K562 (cell line): Measurements from ENCODE around the gene SCN1B. TPM values are rescaled to one million over a fixed set of nuclear protein-coding genes. Genes with fewer than 3 reads are reported as not detected.

Experiments used
- ATAC-seq: fragments of 200-7000 bp; cut with Tn5 transposase; 3 replicates; pipeline ENCODE4 v1.9.1; 2020; ENCODE audit warnings: moderate library complexity
- BruUV-seq: library from RNA; stranded (reverse); fragments of 400-500 nt; replicated peaks from 2 replicates; lab custom pipeline; 2021; lab: Mats Ljungman, UMichigan
- CTCF ChIA-PET: fragments of 300-600 bp; formaldehyde crosslinking; extraction: SDS; loops from one replicate; lab custom pipeline; 2021; ENCODE audit warnings: low intra/inter-chr PET ratio; lab: Yijun Ruan, JAX
- POLR2A ChIA-PET: fragments of 300-600, 350-650 bp; sonication (Branson Sonifier 250); formaldehyde crosslinking; extraction: SDS; loops from one replicate; lab custom pipeline; 2021; ENCODE audit warnings: antibody characterized with exemption, inconsistent platforms; lab: Yijun Ruan, JAX
- DNase-seq, 4 experiments: peaks; one replicate each; pipeline versions ENCODE4 v3.0.0 to v3.0.0-alpha.2; 2011 to 2018; ENCODE audit warnings: low spot score in 3 of 4, mixed read lengths in 3 of 4; ENCODE audit errors: extremely low read depth in 1 of 4
- FAIRE-seq: peaks from 2 replicates; lab custom pipeline; 2011; peaks lifted over from hg19 to GRCh38; lab: Jason Lieb, UNC
- H2AFZ ChIP-seq: 2 replicates; pipeline ENCODE4 v1.6.0; 2011; ENCODE audit warnings: low read depth, low read length, control low read depth, inconsistent platforms
- H3K27ac ChIP-seq: fragments of 200-600 bp; 3 replicates; pipeline ENCODE4 v1.8.0; 2011; ENCODE audit warnings: low read depth, mild to moderate bottlenecking, control low read depth, inconsistent platforms, low read length, moderate library complexity, mixed read lengths; ENCODE audit errors: extremely low read depth
- H3K27me3 ChIP-seq, 2 experiments: fragments of 300-600 bp in 1 of 2; 2 replicates in 1 of 2; 3 replicates in 1 of 2; pipeline versions ENCODE4 v1.6.0 to v1.8.0; 2011; ENCODE audit warnings: inconsistent platforms in 2 of 2, low read length in 2 of 2, mild to moderate bottlenecking in 1 of 2, mixed read lengths in 1 of 2, moderate library complexity in 1 of 2; ENCODE audit not compliant: control insufficient read depth in 2 of 2, insufficient read depth in 2 of 2
- H3K36me3 ChIP-seq: fragments of 300-600 bp; 3 replicates; pipeline ENCODE4 v1.8.0; 2011; ENCODE audit warnings: mild to moderate bottlenecking, low read length, inconsistent platforms; ENCODE audit not compliant: control insufficient read depth, insufficient read depth
- H3K4me1 ChIP-seq, 2 experiments: fragments of 200-600 bp in 1 of 2; replicated peaks in 1 of 2; 2 replicates in 1 of 2; 3 replicates in 1 of 2; pipeline versions ENCODE4 v1.5.1 to v1.8.0; 2011; ENCODE audit warnings: inconsistent platforms in 2 of 2, low read length in 2 of 2, mild to moderate bottlenecking in 1 of 2, mixed read lengths in 1 of 2, moderate library complexity in 1 of 2; ENCODE audit not compliant: control insufficient read depth in 2 of 2, insufficient read depth in 2 of 2
- H3K4me2 ChIP-seq: 2 replicates; pipeline ENCODE4 v1.6.1; 2011; ENCODE audit warnings: low read length, control low read depth, inconsistent platforms, mixed read lengths; ENCODE audit not compliant: insufficient read depth
- H3K4me3 ChIP-seq: fragments of 200-600 bp; sonication (generic), shearing (Covaris generic); 2 replicates; pipeline ENCODE4 v1.5.1; 2016; ENCODE audit warnings: control low read depth, inconsistent platforms
- H3K79me2 ChIP-seq: fragments of 200-600 bp; 3 replicates; pipeline ENCODE4 v1.8.0; 2011; ENCODE audit warnings: low read length, inconsistent platforms; ENCODE audit not compliant: control insufficient read depth, insufficient read depth
- H3K9ac ChIP-seq, 2 experiments: 2 replicates each; pipeline versions ENCODE4 v1.6.0 to v1.6.1; 2011; ENCODE audit warnings: low read depth in 2 of 2, low read length in 2 of 2, control low read depth in 1 of 2, inconsistent platforms in 1 of 2, mild to moderate bottlenecking in 1 of 2, mixed read lengths in 1 of 2; ENCODE audit not compliant: insufficient read depth in 1 of 2
- H3K9me1 ChIP-seq: one replicate; pipeline ENCODE4 v1.6.0; 2011; ENCODE audit warnings: inconsistent platforms, mild to moderate bottlenecking, low read length, moderate library complexity; ENCODE audit not compliant: control insufficient read depth, insufficient read depth
- H3K9me3 ChIP-seq: replicated peaks from 2 replicates; pipeline ENCODE4 v1.5.1; 2011; ENCODE audit warnings: low read depth, low read length, inconsistent platforms; ENCODE audit not compliant: control insufficient read depth, insufficient read depth
- H4K20me1 ChIP-seq: replicated peaks from 2 replicates; pipeline ENCODE4 v1.6.1; 2011; ENCODE audit warnings: low read length, inconsistent platforms, mixed read lengths; ENCODE audit not compliant: control insufficient read depth, insufficient read depth
- KLF16 ChIP-seq: IDR thresholded peaks from 2 replicates; pipeline ENCODE4 v1.6.1; 2016; ENCODE audit warnings: antibody characterized with exemption
- ZBTB1 ChIP-seq: sonication (generic); formaldehyde crosslinking; IDR thresholded peaks from 2 replicates; pipeline ENCODE4 v1.8.1; 2023; ENCODE audit warnings: missing genetic modification reagents, low read depth, mild to moderate bottlenecking, borderline replicate concordance
- ZNF354B ChIP-seq: fragments of 250-450 bp; sonication (Bioruptor Pico); IDR thresholded peaks from 2 replicates; pipeline ENCODE4 v1.4.0; 2020
- WGBS: fragments of 100-300 bp; shearing (Covaris generic); methylation state at CpG from one replicate; pipeline ENCODE4 v1.1.6; 2016; ENCODE audit warnings: low coverage, mixed read lengths; ENCODE audit not compliant: insufficient coverage; ENCODE audit errors: missing lambda C conversion rate; 5-methylcytosine and 5-hydroxymethylcytosine counted together
- in situ Hi-C: fragments of 300-500 bp; cut with MboI; formaldehyde crosslinking; loops from 4 replicates; pipeline ENCODE4 v1.15.0; 2018; ENCODE audit warnings: inconsistent platforms, mixed read lengths
- intact Hi-C: fragments of 100-400 bp; cut with micrococcal nuclease; formaldehyde crosslinking; loops from 2 replicates; pipeline ENCODE4 v1.14.2; 2022
- polyA plus RNA-seq, 8 experiments: library from polyadenylated mRNA; depleted of rRNA in 4 of 8; stranded (reverse) in 5 of 8; unstranded in 3 of 8; fragments of >200 nt; fragmentation: Nextera tagmentation in 2 of 8; fragmentation: Illumina TruSeq in 1 of 8; extraction: Ambion mirVana in 2 of 8; extraction: Trizol in 1 of 8; gene quantifications; 2 replicates each; pipeline versions ENCODE4 v1.2.1 to v1.2.3, GENCODE V29; 2011 to 2014; ENCODE audit warnings: inconsistent platforms in 1 of 8, missing spikeins in 1 of 8
- total RNA-seq, 7 experiments: library from RNA; depleted of rRNA in 6 of 7; stranded (reverse); fragments of >200 nt in 6 of 7; fragmentation: Illumina TruSeq in 2 of 7; extraction: Trizol in 2 of 7; gene quantifications; 2 replicates each; pipeline versions ENCODE4 v1.2.1 to v1.2.3, GENCODE V29; 2011 to 2021; ENCODE audit warnings: low replicate concordance in 1 of 7
- TF ChIP-seq, protein P1 (sequence below): fragments of 450-650 bp; IDR thresholded peaks from 2 replicates; pipeline ENCODE4 v1.6.1; 2016
- TF ChIP-seq, protein P2 (sequence below): fragments of 450-650 bp; conservative IDR thresholded peaks from 2 replicates; pipeline ENCODE4 v1.6.1; 2016; ENCODE audit warnings: missing genetic modification characterization, low read depth, mild to moderate bottlenecking, missing compliant biosample characterization, moderate library complexity

Gene SCN1B
- total and polyA plus RNA-seq, 9 of the 15 experiments (the other 6 are each of a cell fraction or from before 2014, with no cell fraction given): 0.03 to 2.5 (median 0.91) TPM

DNA sequence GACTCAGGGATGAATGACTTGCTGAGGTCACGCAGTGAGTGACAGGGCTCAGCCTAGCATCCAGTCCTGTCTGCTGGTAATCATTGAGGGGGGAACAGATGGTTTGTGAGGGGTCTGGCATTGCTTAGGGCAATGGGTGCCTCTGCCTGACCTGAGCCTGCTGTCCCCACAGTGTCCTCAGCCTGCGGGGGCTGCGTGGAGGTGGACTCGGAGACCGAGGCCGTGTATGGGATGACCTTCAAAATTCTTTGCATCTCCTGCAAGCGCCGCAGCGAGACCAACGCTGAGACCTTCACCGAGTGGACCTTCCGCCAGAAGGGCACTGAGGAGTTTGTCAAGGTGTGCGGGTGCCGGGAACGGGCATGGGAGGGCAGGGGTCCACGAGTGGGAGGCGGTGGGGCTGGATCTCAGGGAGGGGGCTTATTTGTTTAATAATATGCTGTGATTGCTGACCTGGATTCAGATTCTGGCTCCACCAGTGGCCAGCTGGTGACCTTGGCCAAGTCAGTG is 2.1 kb downstream of the SCN1B start:
- WGBS: 44% methylated on average over 12 of the region's 17 CpGs

More for the DNA sequence above, 2.1 kb downstream of the SCN1B start:
- H4K20me1 ChIP-seq: 0 out of 2 replicates have a peak, but pooled peaks cover 3% of the 10 kb centered on the region
- H3K9me3 ChIP-seq: no peaks in the 10 kb centered on the region
- peak; percentile 37 for FAIRE-seq
- POLR2A ChIA-PET: interaction anchor here (1.0 to 2.7 kb wide), 2 partner anchors 12 to 30 kb away, joined by 3 to 8 read pairs; no protein-coding TSS in a partner anchor
- BruUV-seq: no TSS peak
- in situ Hi-C loops: no loop called here
- no peaks in the 10 kb centered on the region for H3K9me1 ChIP-seq
- H3K4me3 ChIP-seq: no peak overlapping the region
- no peak for DNase-seq
- H3K4me2 ChIP-seq: no peak overlapping the region
- TF ChIP-seq, protein P1, sequence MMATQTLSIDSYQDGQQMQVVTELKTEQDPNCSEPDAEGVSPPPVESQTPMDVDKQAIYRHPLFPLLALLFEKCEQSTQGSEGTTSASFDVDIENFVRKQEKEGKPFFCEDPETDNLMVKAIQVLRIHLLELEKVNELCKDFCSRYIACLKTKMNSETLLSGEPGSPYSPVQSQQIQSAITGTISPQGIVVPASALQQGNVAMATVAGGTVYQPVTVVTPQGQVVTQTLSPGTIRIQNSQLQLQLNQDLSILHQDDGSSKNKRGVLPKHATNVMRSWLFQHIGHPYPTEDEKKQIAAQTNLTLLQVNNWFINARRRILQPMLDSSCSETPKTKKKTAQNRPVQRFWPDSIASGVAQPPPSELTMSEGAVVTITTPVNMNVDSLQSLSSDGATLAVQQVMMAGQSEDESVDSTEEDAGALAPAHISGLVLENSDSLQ: peak; percentile 59
- TF ChIP-seq KLF16: no peak
- no peak for TF ChIP-seq ZNF354B (CRISPR knock-in tag)
- TF ChIP-seq ZBTB1 (CRISPR knock-in tag): no peak
- TF ChIP-seq, protein P2, sequence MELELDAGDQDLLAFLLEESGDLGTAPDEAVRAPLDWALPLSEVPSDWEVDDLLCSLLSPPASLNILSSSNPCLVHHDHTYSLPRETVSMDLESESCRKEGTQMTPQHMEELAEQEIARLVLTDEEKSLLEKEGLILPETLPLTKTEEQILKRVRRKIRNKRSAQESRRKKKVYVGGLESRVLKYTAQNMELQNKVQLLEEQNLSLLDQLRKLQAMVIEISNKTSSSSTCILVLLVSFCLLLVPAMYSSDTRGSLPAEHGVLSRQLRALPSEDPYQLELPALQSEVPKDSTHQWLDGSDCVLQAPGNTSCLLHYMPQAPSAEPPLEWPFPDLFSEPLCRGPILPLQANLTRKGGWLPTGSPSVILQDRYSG (tag): no peak
- TF ChIP-seq, all 486 proteins: peak for 1
- Histone ChIP-seq H2AFZ (no peak overlapping the region), H3K9ac (no peak overlapping the region), H3K27ac (no peak overlapping the region), H3K79me2 (no peaks in the 10 kb centered on the region), H3K36me3 (peaks cover 11% of the 10 kb centered on the region), H3K27me3 (peaks cover 2 to 17% of the 10 kb centered on the region in 2 experiments; a peak in 1 of 5 replicates), H3K4me1 (peaks cover 0 to 25% of the 10 kb centered on the region in 2 experiments; a peak in 4 of 5 replicates)
- CTCF ChIA-PET: no interaction called here
- no peak for ATAC-seq
- intact Hi-C loops: no loop called here
